Stimulated activated naive CD4-positive, alpha-beta T cell (primary cell): ENCODE results near the gene TJAP1.

Experiments
- DNase-seq, 6 experiments: peaks; one replicate each; lab custom pipeline; 2025; lab: John Stamatoyannopoulos, UW

TJAP1 gene

GRCh38 chr6:43477235-43478007 is at the start of gene TJAP1:
TJAP1 (plus strand) TSS chr6:43477570; CDS start chr6:43499002, 21,432 bp downstream.
- peak; percentile 84 to 96 (median 94) for DNase-seq

DNA sequence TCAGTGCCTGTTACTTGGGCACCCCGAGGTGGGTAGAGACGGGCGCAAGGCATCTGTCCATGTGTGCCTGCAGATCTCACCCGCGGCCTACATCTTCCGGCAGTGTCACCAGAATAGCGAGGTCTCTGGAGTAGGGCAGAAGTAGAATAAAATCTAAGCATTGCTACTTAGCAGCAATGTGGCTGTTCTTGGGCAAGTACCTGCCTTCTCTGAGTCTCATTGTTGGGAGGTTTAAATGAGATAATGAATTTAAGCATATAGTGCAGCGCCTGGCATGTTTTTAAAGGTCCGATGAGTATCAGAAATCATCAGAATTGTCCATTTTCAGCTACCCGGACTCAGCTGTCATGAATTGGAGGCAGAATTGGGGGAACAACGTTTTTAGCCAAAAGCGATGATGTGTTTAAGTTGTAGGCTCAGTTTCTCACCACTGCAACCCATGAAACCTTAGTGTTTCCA is 49.2 kb upstream of the TJAP1 start:
- DNase-seq, result peak in 1 of 6 experiments; percentile 30

DNA sequence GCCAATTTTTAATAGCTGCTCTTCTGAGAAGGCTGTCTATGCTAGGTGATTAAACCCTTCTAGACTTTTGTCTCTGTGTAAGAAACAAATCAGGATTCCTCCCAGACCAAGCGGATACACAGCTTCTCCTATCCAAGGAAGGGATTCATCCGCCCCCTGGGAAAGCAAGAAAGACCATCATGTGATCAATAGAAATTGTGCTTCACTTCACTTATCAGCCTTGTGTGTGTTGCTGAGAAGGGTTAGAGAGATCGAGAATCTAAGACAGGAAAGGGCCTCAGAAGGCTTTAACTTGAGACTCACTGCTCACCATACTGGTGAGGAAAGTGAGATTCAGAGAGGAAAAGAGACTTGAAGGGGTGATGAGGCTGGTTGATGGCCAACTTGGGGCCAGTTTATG is 48.5 kb upstream of the TJAP1 start:
- DNase-seq, result no peak

- no peak for DNase-seq
Measured at GRCh38 chr6:43432009-43432945, 45.1 kb upstream of the TJAP1 start.

DNA sequence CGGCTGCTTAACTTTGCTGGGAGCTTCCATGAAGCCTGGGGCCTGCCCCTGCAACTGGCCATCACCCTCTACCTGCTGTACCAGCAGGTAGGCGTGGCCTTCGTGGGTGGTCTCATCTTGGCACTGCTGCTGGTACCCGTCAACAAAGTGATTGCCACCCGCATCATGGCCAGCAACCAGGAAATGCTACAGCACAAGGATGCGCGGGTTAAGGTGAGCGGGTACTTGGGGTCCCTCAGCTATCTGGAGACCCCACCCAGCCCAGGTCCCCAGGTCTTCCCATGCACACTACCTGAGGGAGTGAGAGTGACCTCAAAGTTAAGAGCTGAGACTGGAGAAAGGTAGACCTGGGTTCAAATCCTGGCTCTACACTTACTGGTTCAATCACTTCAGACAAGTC is 44.2 kb upstream of the TJAP1 start:
- DNase-seq, result no peak

- DNase-seq, result no peak
Measured at GRCh38 chr6:43434001-43434840, 43.1 kb upstream of the TJAP1 start.

- no peak for DNase-seq
Measured at GRCh38 chr6:43434943-43435342, 42.4 kb upstream of the TJAP1 start.

GRCh38 chr6:43435682-43436437 is 41.5 kb upstream of the TJAP1 start:
- DNase-seq, result no peak

- no peak for DNase-seq
Measured at GRCh38 chr6:43436577-43437282, 40.6 kb upstream of the TJAP1 start.

DNA sequence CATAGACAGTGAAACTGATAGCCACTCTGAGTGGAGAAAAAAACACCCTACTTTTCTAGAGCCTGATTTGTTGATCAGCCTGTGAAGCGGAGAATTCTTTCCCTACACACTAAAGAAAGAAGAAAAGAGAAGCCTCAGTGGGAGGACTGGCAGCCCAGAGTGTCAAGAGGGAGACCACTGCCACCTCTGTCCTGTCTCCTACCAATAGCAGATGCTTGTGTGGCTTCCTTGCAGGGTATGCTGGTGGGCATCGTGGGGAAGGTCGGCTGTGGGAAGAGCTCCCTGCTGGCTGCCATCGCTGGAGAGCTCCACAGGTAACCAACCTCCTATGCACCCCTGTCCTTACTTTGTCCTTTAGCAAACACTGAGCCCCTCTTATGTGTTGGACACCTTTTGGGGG is 39.7 kb upstream of the TJAP1 start:
- no peak for DNase-seq

DNA sequence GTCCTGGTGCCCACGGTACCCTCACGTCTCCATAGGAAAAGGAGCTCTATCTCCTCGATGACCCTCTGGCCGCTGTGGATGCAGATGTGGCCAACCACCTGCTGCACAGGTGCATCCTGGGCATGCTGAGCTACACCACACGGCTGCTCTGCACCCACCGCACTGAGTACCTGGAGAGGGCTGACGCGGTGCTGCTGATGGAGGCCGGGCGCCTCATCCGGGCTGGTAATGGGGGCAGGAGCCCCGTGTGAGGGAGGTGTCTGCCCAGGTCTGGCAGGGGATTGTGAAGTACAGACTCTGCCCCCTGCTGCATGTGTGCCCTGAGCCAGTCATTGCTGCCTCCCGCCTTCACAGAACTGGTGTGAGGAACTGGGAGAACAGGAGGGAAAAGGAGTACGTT is 34.4 kb upstream of the TJAP1 start:
- no peak for DNase-seq

DNA sequence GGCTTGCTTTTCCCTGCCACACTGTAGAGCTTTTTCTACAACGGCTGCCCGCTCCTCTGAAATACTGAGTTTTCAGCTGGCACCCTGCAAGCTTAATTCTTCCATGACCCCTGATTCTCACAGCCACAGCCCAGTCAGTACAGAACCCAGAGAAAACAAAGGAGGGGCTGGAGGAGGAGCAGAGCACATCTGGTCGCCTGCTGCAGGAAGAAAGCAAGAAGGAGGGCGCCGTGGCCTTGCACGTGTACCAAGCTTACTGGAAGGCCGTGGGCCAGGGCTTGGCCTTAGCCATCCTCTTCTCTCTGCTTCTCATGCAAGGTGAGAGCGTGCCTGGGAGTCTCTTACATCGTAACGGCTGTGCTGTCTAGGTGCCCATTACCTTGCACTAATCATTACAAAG is 33.3 kb upstream of the TJAP1 start:
- no peak for DNase-seq

GRCh38 chr6:43444582-43444981 is 32.8 kb upstream of the TJAP1 start:
- no peak for DNase-seq

DNA sequence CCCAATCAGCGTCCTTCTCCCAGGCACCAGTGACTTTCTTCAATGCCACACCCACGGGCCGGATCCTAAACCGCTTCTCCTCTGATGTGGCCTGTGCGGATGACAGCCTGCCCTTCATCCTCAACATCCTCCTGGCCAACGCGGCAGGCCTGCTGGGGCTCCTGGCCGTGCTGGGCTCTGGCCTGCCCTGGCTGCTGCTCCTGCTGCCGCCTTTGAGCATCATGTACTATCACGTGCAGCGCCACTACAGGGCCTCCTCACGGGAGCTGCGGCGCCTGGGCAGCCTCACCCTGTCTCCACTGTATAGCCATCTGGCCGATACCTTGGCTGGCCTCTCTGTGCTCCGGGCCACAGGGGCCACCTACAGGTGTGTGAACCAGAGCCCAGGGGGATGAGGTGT is 31.8 kb upstream of the TJAP1 start:
- no peak for DNase-seq

DNA sequence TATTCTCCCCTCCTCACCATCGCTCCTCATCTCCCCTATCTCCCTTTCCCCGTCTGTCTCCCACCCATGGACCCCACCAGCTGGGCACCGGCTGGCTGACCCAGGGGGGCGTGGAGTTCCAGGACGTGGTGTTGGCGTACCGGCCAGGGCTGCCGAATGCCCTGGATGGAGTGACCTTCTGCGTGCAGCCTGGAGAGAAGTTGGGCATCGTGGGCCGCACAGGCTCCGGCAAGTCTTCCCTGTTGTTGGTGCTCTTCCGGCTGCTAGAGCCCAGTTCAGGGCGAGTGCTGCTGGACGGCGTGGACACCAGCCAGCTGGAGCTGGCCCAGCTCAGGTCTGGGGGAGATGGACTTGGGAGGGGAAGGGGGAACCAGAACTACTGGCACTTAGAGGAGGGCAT is 29.8 kb upstream of the TJAP1 start:
- DNase-seq, result no peak

GRCh38 chr6:43448916-43449315 is 28.5 kb upstream of the TJAP1 start:
- no peak for DNase-seq

- no peak for DNase-seq
Measured at GRCh38 chr6:43450699-43451131, 26.7 kb upstream of the TJAP1 start.

DNA sequence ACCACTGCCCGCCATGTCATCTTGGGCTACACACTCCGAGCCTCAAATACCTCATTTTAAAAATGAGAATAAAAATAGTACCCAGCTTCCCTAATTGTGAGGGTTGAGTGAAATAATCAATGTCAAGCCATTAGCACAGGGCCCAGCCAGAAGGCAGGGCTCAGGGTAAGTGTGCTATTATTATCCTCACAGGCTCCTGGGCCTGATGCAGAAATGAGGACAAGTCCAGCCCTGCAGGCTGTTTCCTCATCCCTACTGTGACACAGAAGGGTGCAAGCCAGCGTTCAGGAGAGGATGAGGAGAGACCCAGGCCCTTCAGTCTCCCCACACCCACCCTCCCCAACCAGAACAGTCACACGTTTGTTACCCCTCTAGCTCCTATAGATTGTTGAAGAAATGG is 26.0 kb upstream of the TJAP1 start:
- no peak for DNase-seq

- DNase-seq, result no peak
Measured at GRCh38 chr6:43451939-43452338, 25.4 kb upstream of the TJAP1 start.

DNA sequence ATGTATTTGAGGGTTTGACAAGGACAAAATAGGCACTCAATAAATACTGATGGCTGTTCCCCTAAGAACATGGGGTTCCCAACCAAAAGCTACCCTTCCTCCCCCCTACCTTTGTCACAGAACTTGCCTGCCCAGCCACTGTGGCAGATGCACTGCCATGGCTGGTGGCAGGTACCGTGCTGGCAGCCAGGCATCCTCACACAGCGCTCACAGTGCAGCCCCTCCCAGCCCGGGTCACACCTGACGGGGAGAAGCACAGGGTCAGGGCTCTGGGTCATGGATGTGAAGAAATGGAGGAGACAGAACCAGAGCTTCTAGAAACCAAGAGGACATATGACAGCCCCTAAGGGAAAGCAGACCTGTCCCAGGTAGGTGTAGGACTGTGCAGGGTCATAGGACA is 24.5 kb upstream of the TJAP1 start:
- no peak for DNase-seq

GRCh38 chr6:43453831-43454230 is 23.5 kb upstream of the TJAP1 start:
- DNase-seq, result no peak
